ENCODE data around the gene MAPK8IP2. TPM values are rescaled to one million over a fixed set of nuclear protein-coding genes. Genes with fewer than 3 reads are reported as not detected.

MAPK8IP2 gene
- total RNA-seq, 1 donor from 2014 or later, result 0.30 TPM

DNA sequence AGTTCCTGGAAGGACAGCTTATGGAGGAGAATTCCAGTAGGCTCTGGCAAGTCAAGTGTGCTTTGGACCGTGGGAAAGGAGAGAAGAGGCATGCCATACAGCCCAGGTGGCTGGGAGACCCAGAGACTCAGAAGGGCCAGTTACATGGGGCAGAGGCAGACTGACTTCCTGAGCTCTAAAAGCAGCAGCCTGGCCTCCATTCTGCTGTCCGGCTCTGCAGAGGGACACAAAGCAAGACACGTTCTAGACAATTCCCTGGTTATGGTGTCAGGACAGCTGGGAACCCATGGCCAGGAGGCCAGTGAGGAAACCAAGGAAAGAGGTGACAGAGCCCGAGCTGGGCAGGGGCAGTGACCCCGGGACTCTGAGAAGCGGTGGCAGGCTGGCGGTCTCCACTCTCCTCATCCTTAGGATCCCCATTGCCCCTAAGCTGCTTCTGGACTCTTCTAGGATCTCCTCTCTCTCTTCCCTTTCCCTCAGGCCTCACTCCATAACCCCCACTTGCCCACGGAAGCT lies 25.1 kb upstream of the MAPK8IP2 start:
- no peak for DNase-seq (ENCODE audit: low read depth)

DNA sequence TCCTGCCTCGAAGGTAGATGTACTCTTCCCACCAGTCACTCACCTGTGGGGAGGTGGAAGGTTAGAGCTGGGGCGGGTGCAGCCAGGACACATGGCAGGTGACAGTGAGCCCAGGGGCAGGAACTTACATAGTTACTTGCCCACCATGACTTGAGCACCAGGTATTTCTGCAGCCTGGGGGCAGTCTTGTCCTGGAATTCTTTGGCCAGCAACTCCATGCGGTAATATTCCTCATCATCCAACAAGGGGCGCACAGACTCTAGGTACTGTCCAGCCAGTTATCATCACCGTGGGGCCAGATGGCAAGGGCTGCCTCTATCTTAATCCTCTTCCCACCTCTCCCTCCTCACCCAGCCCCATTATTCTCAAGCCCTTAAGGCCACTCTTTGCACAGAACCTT lies 24.5 kb upstream of the MAPK8IP2 start:
- peak; percentile 71 for DNase-seq (ENCODE audit: low read depth)

DNA sequence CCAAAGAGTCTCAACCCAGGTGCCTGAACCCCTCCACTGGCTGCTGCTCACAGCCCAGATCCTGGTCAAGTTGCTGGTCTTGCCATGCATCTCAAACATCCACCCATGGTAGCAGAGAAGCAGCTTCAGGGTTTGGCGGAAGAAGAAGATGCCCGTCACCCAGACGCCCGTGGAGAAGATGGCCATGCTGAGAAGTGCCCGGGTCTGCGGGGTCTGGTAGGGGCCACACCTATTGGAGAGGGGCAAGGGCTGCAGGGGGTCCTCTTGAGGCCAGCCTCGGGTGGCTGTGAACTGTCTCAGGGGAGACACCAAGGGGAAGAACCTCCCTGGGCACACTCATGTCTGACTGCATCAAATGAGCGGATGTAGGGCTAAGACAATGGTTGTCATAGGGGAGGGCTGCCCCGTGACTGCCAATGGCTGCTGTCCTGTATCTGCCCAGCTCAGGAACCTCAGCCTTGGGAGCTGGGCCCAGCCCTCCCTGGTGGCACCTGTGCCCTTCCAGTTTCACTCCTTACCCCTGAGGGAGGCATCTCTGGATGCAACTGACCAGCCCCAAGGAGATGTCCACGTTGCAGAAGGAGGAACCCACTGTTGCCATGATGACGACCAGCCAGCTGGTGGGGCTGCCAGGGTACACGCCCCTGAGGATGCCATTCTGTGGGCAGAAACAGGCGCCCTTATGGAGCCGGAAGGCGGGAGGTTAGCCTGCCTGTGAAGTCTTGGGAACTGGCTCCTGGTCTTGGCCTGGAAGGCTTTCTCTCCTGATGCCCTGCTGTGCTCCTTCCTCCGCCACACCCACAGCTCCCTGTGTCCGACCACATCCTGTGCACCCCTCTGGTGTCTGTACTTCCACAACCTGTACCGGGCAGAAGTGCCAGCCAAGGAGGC lies 23.5 kb upstream of the MAPK8IP2 start:
- no peak for DNase-seq (ENCODE audit: low read depth)

- DNase-seq (ENCODE audit: low read depth), result no peak
These were observed 23.0 kb upstream of the MAPK8IP2 start for GRCh38 chr22:50577697-50577986.

GRCh38 chr22:50577987-50578775 lies 22.4 kb upstream of the MAPK8IP2 start, which contains the start of gene CPT1B:
Gene CPT1B, minus strand, starts transcription at chr22:50578427. Its CDS starts 512 bp downstream, at chr22:50577915.
- DNase-seq (ENCODE audit: low read depth), result no peak

DNA sequence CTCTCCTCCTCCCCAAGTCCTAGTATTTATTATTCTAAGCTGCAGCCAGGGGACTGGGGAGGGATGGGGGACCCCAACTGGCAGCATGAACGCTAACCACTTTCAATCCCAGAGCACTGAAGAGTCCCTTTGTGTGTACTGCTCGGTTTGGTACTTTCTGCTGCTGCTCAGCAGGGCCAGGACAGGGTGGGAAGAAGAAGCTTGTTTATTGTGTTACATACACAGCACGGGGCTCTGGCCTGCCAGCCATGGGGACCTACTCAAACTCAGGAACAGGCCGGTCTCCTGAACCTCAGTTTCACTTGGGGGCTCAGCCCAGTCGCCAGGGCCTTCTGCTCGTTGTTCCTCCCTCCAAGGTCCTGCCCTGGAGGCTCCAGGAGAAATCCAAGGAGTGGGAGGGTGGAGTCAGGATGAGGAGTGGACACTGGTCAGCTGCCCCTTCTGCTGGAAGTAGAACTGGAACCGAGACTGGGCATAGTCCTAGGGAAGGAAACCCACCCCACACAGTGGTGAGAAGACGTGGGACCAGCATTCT lies 21.8 kb upstream of the MAPK8IP2 start:
- DNase-seq (ENCODE audit: low read depth), result no peak

GRCh38 chr22:50579752-50580151 lies 20.8 kb upstream of the MAPK8IP2 start:
- DNase-seq (ENCODE audit: low read depth), result no peak

- DNase-seq (ENCODE audit: low read depth), result no peak
These were observed 19.3 kb upstream of the MAPK8IP2 start for GRCh38 chr22:50581031-50581949.

GRCh38 chr22:50581950-50582492 lies 18.6 kb upstream of the MAPK8IP2 start:
- no peak for DNase-seq (ENCODE audit: low read depth)

DNA sequence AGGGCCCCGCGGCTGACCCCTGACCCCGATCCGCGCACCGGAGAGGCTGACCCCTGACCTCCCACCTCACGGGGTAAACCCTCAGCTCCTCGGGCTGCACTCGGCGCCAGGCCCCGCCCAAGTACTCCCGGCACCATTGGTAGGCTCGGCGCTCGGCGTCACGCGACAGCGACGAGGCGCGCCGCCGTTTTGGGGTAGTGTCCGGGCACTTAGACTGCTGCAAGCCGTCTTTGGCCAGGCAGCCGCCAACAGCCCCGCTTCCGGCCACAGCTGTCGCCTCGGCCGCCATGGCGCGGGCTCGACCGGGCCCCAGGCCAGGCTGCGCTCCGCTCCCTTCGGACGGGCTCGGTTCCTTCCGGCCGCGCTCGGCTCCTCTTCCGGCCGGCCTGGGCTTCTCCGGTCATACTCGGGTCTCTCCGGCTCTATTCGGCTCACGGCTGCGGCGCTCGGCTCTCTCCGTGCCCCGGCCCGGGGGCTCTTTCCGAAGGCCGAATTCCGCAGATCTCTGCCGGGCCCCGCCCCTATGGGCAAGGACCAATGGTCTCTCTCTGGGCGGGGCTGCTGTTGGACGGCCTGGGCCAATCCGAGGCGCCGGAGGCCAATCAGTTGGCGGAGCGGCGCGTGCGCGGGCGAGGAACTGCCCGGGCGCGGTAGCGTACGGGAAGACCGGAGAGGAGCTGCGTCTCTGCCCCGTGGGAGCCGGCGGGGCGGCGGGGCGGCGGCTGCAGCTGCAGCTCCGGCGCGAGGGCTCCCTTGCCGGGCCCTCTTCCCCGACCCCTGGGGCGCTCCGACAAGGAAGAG lies 17.9 kb upstream of the MAPK8IP2 start, which contains the start of gene CHKB:
CHKB (minus strand) TSS at position 357 of the 801 bp plus-strand sequence; CDS start at position 289, 68 bp downstream.
- DNase-seq (ENCODE audit: low read depth), result peak; percentile 89

GRCh38 chr22:50583294-50583861 lies 17.2 kb upstream of the MAPK8IP2 start:
- no peak for DNase-seq (ENCODE audit: low read depth)

DNA sequence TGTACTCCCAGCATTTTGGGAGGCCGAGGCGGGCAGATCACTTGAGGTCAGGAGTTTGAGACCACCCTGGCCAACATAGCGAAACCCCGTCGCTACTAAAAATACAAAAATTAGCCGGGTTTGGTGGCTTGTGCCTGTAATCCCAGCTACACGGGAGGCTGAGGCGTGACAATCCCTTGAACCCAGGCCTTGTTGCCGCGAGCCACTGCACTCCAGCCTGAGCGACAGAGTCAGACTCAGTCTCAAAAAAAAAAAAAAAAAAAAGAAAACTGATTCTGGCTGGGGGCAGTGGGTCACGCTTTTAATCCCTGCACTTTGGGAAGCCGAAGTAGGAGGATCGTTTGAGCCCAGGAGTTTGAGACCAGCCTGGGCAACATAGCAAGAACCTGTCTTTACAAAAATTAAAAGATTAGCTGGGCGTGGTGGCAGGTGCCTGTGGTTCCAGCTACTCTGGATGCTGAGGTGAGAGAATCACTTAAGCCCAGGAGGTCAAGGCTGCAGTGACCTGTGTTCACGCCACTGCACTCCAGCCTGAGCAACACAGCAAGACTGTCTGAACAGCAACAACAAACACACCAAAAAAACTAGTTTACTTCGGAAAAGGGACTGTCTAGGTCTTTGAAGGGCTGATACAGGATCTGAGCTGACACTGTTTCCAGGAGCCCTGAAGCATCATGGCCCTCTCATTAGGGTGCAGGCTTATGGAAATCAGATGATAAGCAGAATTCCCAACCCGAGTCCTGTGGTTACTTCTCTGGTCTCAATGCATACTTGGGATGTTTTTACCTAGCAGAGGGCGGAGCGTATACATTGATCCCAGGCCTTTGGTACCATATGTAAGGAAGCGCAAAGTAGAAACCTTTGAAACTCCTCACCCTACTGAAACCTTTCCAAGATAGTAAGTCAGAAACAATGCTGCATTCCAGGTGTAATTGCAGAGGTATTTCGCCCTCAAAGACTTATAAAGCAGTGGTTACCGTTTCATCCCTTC lies 16.2 kb upstream of the MAPK8IP2 start:
- DNase-seq (ENCODE audit: low read depth), result no peak

DNA sequence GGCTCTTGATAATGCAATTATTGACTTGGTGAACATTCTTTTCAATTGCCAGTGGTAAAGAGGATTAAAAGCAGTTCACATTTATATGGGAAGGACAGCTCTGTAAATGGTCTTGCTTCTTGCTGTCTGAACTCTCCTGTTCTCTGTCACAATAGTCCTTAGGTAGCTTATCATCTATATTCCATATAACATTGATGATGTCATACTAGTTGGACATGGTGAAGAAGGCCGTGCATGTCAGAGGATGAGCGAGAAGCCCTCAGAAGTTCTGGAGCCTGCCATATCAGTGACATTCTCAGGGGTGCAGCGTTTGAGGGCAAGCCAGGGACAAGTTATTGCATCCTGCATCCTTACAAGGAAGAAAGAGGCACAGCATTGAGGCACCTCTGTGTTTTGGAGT lies 15.4 kb upstream of the MAPK8IP2 start:
- DNase-seq (ENCODE audit: low read depth), result no peak

- no peak for DNase-seq (ENCODE audit: low read depth)
These were observed 14.8 kb upstream of the MAPK8IP2 start for GRCh38 chr22:50585781-50586180.

- no peak for DNase-seq (ENCODE audit: low read depth)
These were observed 14.2 kb upstream of the MAPK8IP2 start for GRCh38 chr22:50586416-50586815.

- no peak for DNase-seq (ENCODE audit: low read depth)
These were observed 13.2 kb upstream of the MAPK8IP2 start for GRCh38 chr22:50587407-50587806.

- DNase-seq (ENCODE audit: low read depth), result peak; percentile 17
These were observed 5.4 kb upstream of the MAPK8IP2 start for GRCh38 chr22:50595189-50595588.

DNA sequence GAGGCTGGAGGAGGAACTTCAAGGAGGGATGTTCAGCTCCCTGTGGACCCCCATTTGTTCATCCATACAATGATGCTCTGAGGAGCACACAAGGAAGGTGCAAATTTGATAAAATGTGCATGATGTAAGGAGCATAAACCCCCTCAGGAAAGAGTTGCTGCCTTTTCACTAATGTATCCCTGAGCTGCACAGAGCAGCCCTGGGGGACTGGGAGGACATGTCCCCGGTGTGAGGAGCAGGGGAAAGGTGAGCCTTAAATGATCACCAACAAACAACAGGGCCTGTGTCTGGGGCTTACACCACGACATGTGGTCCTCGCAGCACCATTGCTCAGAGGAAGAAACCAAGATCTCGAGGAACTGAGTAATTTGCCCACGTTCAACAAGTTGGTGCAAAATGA lies 3.5 kb upstream of the MAPK8IP2 start:
- no peak for DNase-seq (ENCODE audit: low read depth)
